H1 (cell line): ENCODE measurements around the gene AKR1C3. TPM values are rescaled to one million over a fixed set of nuclear protein-coding genes. Genes with fewer than 3 reads are reported as not detected.

Source experiments
- CTCF ChIA-PET: fragments of 300-600 bp; sonication (Branson Sonifier 250); formaldehyde crosslinking; loops from one replicate; lab custom pipeline; 2021; ENCODE audit not compliant: partially characterized antibody; lab: Charles Lee
- POLR2A ChIA-PET: fragments of 300-600 bp; sonication (Branson Sonifier 250); formaldehyde crosslinking; loops from one replicate; lab custom pipeline; 2021; ENCODE audit warnings: inconsistent platforms; ENCODE audit not compliant: partially characterized antibody; lab: Charles Lee
- DNase-seq, 2 experiments: peaks; one replicate each; pipeline versions ENCODE4 v3.0.0 to v3.0.0-alpha.2; 2010 to 2022; ENCODE audit warnings: low spot score in 2 of 2, low read depth in 1 of 2, mixed read lengths in 1 of 2
- FAIRE-seq: peaks from 2 replicates; lab custom pipeline; 2011; peaks lifted over from hg19 to GRCh38; lab: Jason Lieb, UNC
- H2AFZ ChIP-seq: 2 replicates; pipeline ENCODE4 v1.8.1; 2012; ENCODE audit warnings: low read length, inconsistent platforms
- H2AK5ac ChIP-seq: 2 replicates; pipeline ENCODE4 v1.6.1; 2013; ENCODE audit warnings: low read depth, low read length
- H2BK120ac ChIP-seq: replicated peaks from 2 replicates; pipeline ENCODE3; 2013; ENCODE audit warnings: low read depth, low read length, inconsistent platforms
- H2BK12ac ChIP-seq: 2 replicates; pipeline ENCODE4 v1.6.1; 2013; ENCODE audit warnings: low read depth, low read length
- H2BK15ac ChIP-seq: 2 replicates; pipeline ENCODE4 v1.6.1; 2013; ENCODE audit warnings: low read length
- H2BK20ac ChIP-seq: 2 replicates; pipeline ENCODE4 v1.6.1; 2013; ENCODE audit warnings: low read length
- H2BK5ac ChIP-seq: 2 replicates; pipeline ENCODE4 v1.6.1; 2013; ENCODE audit warnings: low read depth, low read length
- H3K14ac ChIP-seq: 2 replicates; pipeline ENCODE4 v1.6.1; 2013; ENCODE audit warnings: inconsistent platforms; ENCODE audit not compliant: insufficient read length
- H3K18ac ChIP-seq: 2 replicates; pipeline ENCODE4 v1.6.1; 2013; ENCODE audit warnings: low read length; ENCODE audit errors: extremely low read depth
- H3K23ac ChIP-seq: 2 replicates; pipeline ENCODE4 v1.6.1; 2013; ENCODE audit warnings: inconsistent platforms; ENCODE audit not compliant: insufficient read length
- H3K23me2 ChIP-seq: 2 replicates; pipeline ENCODE4 v1.6.1; 2013; ENCODE audit warnings: low read depth, low read length
- H3K27ac ChIP-seq: 2 replicates; pipeline ENCODE4 v1.6.1; 2011; ENCODE audit warnings: low read depth, low read length, inconsistent platforms
- H3K27me3 ChIP-seq, 4 experiments: replicated peaks in 1 of 4; 1 replicate in 1 of 4; 2 replicates in 3 of 4; pipeline versions ENCODE4 v1.6.1 to v1.8.1; 2011 to 2013; ENCODE audit warnings: low read length in 3 of 4, mild to moderate bottlenecking in 3 of 4, inconsistent platforms in 2 of 4, mixed read lengths in 2 of 4, moderate library complexity in 1 of 4; ENCODE audit not compliant: control insufficient read depth in 3 of 4, insufficient read depth in 3 of 4; ENCODE audit errors: extremely low read depth in 1 of 4
- H3K36me3 ChIP-seq, 4 experiments: 2 replicates each; pipeline versions ENCODE4 v1.6.1 to v1.8.1; 2011 to 2013; ENCODE audit warnings: mild to moderate bottlenecking in 4 of 4, low read length in 3 of 4, moderate library complexity in 2 of 4, control low read depth in 1 of 4, inconsistent platforms in 1 of 4; ENCODE audit not compliant: insufficient read depth in 4 of 4, control insufficient read depth in 2 of 4
- H3K4ac ChIP-seq: replicated peaks from 2 replicates; pipeline ENCODE3; 2013; ENCODE audit warnings: low read length, low read depth, mixed read lengths, inconsistent platforms; ENCODE audit not compliant: insufficient read length
- H3K4me1 ChIP-seq, 4 experiments: replicated peaks in 1 of 4; 1 replicate in 1 of 4; 2 replicates in 3 of 4; pipeline versions ENCODE4 v1.6.1 to v1.8.1; 2011 to 2013; ENCODE audit warnings: low read length in 3 of 4, inconsistent platforms in 2 of 4, mixed read lengths in 1 of 4; ENCODE audit not compliant: insufficient read depth in 4 of 4, control insufficient read depth in 3 of 4
- H3K4me2 ChIP-seq, 2 experiments: 2 replicates each; pipeline versions ENCODE4 v1.6.1 to v1.8.1; 2011 to 2013; ENCODE audit warnings: low read depth in 2 of 2, low read length in 2 of 2, control low read depth in 1 of 2, inconsistent platforms in 1 of 2, mild to moderate bottlenecking in 1 of 2; ENCODE audit not compliant: insufficient read depth in 1 of 2
- H3K4me3 ChIP-seq, 4 experiments: fragments of 200-600, 300-600 bp in 1 of 4; sonication (generic), shearing (Covaris generic), sonication (Bioruptor Twin) in 1 of 4; 2 replicates each; pipeline versions ENCODE4 v1.5.1 to v1.8.1; 2011 to 2016; ENCODE audit warnings: low read length in 4 of 4, low read depth in 3 of 4, control low read depth in 2 of 4, inconsistent platforms in 2 of 4, mild to moderate bottlenecking in 2 of 4, mixed read lengths in 1 of 4, moderate library complexity in 1 of 4; ENCODE audit not compliant: insufficient read depth in 2 of 4; ENCODE audit errors: extremely low read depth in 1 of 4
- H3K56ac ChIP-seq: replicated peaks from 2 replicates; pipeline ENCODE3; 2013; ENCODE audit warnings: low read depth, mild to moderate bottlenecking, mixed read lengths, low read length, inconsistent platforms; ENCODE audit not compliant: insufficient read length
- H3K79me1 ChIP-seq: 2 replicates; pipeline ENCODE4 v1.6.1; 2013; ENCODE audit warnings: low read depth, low read length, control low read depth
- H3K79me2 ChIP-seq, 2 experiments: 2 replicates each; pipeline versions ENCODE4 v1.6.1 to v1.8.1; 2012 to 2013; ENCODE audit warnings: low read length in 2 of 2, mild to moderate bottlenecking in 2 of 2, inconsistent platforms in 1 of 2; ENCODE audit not compliant: insufficient read depth in 2 of 2, control insufficient read depth in 1 of 2
- H3K9ac ChIP-seq, 4 experiments: replicated peaks in 1 of 4; 1 replicate in 1 of 4; 2 replicates in 3 of 4; pipeline versions ENCODE4 v1.6.1 to v1.8.1; 2011 to 2013; ENCODE audit warnings: low read depth in 3 of 4, low read length in 3 of 4, control low read depth in 2 of 4, mild to moderate bottlenecking in 2 of 4, moderate library complexity in 2 of 4, inconsistent platforms in 1 of 4; ENCODE audit errors: extremely low read depth in 1 of 4
- H3K9me3 ChIP-seq, 2 experiments: 2 replicates each; pipeline versions ENCODE4 v1.6.1 to v1.8.1; 2012 to 2013; ENCODE audit warnings: mild to moderate bottlenecking in 2 of 2, moderate library complexity in 2 of 2, control low read depth in 1 of 2, inconsistent platforms in 1 of 2, low read depth in 1 of 2, low read length in 1 of 2, mixed read lengths in 1 of 2; ENCODE audit not compliant: insufficient read depth in 2 of 2
- H4K20me1 ChIP-seq, 2 experiments: replicated peaks in 1 of 2; 2 replicates each; pipeline versions ENCODE3 to v1.8.1; 2011 to 2013; ENCODE audit warnings: inconsistent platforms in 2 of 2, low read length in 2 of 2, mild to moderate bottlenecking in 1 of 2; ENCODE audit not compliant: insufficient read depth in 2 of 2, control insufficient read depth in 1 of 2
- H4K5ac ChIP-seq: 2 replicates; pipeline ENCODE4 v1.6.1; 2013; ENCODE audit warnings: low read length, low read depth, mixed read lengths, inconsistent platforms; ENCODE audit not compliant: insufficient read length
- H4K8ac ChIP-seq: 2 replicates; pipeline ENCODE4 v1.8.0; 2013; ENCODE audit warnings: mild to moderate bottlenecking, moderate library complexity, low read length, inconsistent platforms; ENCODE audit not compliant: insufficient read depth; ENCODE audit errors: extremely low read depth
- H4K91ac ChIP-seq: replicated peaks from 2 replicates; pipeline ENCODE3; 2013; ENCODE audit warnings: low read length, mixed read lengths, inconsistent platforms; ENCODE audit not compliant: insufficient read length
- CEBPB ChIP-seq: IDR thresholded peaks from 2 replicates; pipeline ENCODE4 v1.6.1; 2012; ENCODE audit warnings: low read depth, low read length
- CHD1 ChIP-seq: IDR thresholded peaks from 2 replicates; pipeline ENCODE4 v1.6.1; 2012; ENCODE audit warnings: low read depth, low read length, improper control_type of control experiment
- CHD2 ChIP-seq: IDR thresholded peaks from 2 replicates; pipeline ENCODE4 v1.6.1; 2012; ENCODE audit warnings: low read length, improper control_type of control experiment
- EP300 ChIP-seq, 2 experiments: IDR thresholded peaks; 1 replicate in 1 of 2; 2 replicates in 1 of 2; pipeline ENCODE4 v1.6.1; 2011 to 2012; ENCODE audit warnings: low read depth in 2 of 2, low read length in 2 of 2, mild to moderate bottlenecking in 2 of 2, borderline replicate concordance in 1 of 2, inconsistent platforms in 1 of 2, moderate library complexity in 1 of 2
- EZH2 ChIP-seq: fragments of 200-600 bp; sonication (generic); IDR thresholded peaks from 2 replicates; pipeline ENCODE4 v1.7.1; 2012; ENCODE audit warnings: low read depth, mild to moderate bottlenecking, moderate library complexity, low read length, inconsistent platforms; ENCODE audit not compliant: severe bottlenecking
- GTF2F1 ChIP-seq: IDR thresholded peaks from 2 replicates; pipeline ENCODE4 v1.6.1; 2012; ENCODE audit warnings: low read depth, low read length, improper control_type of control experiment, borderline replicate concordance
- KDM1A ChIP-seq: fragments of 200-600, 300-600 bp; sonication (generic); IDR thresholded peaks from 2 replicates; pipeline ENCODE4 v1.7.1; 2016; ENCODE audit warnings: mild to moderate bottlenecking, low read length, borderline replicate concordance
- KDM4A ChIP-seq: IDR thresholded peaks from one replicate; pipeline ENCODE4 v1.7.1; 2012; ENCODE audit warnings: low read depth, mild to moderate bottlenecking, moderate library complexity, low read length, inconsistent platforms; ENCODE audit not compliant: severe bottlenecking
- KDM5A ChIP-seq: fragments of 200-600 bp; IDR thresholded peaks from 2 replicates; pipeline ENCODE4 v1.7.1; 2012; ENCODE audit warnings: mild to moderate bottlenecking, low read length, inconsistent platforms, mixed read lengths
- PHF8 ChIP-seq: fragments of 200-600 bp; sonication (generic); conservative IDR thresholded peaks from 2 replicates; pipeline ENCODE4 v1.7.1; 2012; ENCODE audit warnings: low read depth, mild to moderate bottlenecking, inconsistent platforms, low read length, moderate library complexity
- SIN3A ChIP-seq, 2 experiments: IDR thresholded peaks in 1 of 2; conservative IDR thresholded peaks in 1 of 2; 2 replicates each; pipeline ENCODE4 v1.6.1; 2011 to 2012; ENCODE audit warnings: low read length in 2 of 2, improper control_type of control experiment in 1 of 2, low read depth in 1 of 2, mild to moderate bottlenecking in 1 of 2
- SIX5 ChIP-seq: IDR thresholded peaks from 2 replicates; pipeline ENCODE4 v1.6.1; 2011; ENCODE audit warnings: mild to moderate bottlenecking, low read depth, low read length
- TAF1 ChIP-seq: IDR thresholded peaks from 2 replicates; pipeline ENCODE4 v1.6.1; 2011; ENCODE audit warnings: mild to moderate bottlenecking, low read depth, low read length
- WGBS, 2 experiments: shearing (Covaris generic) in 1 of 2; methylation state at CpG; one replicate each; pipeline versions ENCODE4 v1.1.6 to v1.1.7; 2013 to 2015; ENCODE audit warnings: low lambda C conversion rate in 2 of 2, mixed read lengths in 2 of 2, inconsistent platforms in 1 of 2, low coverage in 1 of 2, missing lambda C conversion rate in 1 of 2; ENCODE audit not compliant: insufficient replicate concordance in 2 of 2, insufficient coverage in 1 of 2, insufficient read length in 1 of 2; ENCODE audit errors: extremely low coverage in 1 of 2, missing lambda C conversion rate in 1 of 2; 5-methylcytosine and 5-hydroxymethylcytosine counted together
- polyA plus RNA-seq, 7 experiments: library from polyadenylated mRNA; depleted of rRNA in 3 of 7; stranded (reverse) in 5 of 7; unstranded in 2 of 7; fragments of >200 nt in 5 of 7; fragments of 200-250 nt in 2 of 7; gene quantifications; 1 replicate in 5 of 7; 2 replicates in 1 of 7; 4 replicates in 1 of 7; pipeline versions ENCODE4 v1.2.1 to v1.2.3, GENCODE V29; 2011 to 2013; ENCODE audit warnings: missing spikeins in 2 of 7, mixed read lengths in 2 of 7
- total RNA-seq: library from RNA; stranded (reverse); fragmentation: NEBNext Ultra II Directional; extraction: Animal tissue kit (Norgen Biotek cat#: 25700); gene quantifications from 2 replicates; pipeline ENCODE4 v1.2.1, GENCODE V29; 2021
- TF ChIP-seq, protein P1 (sequence below): IDR thresholded peaks from 2 replicates; pipeline ENCODE4 v1.6.1; 2011; ENCODE audit warnings: low read length, improper control_type of control experiment

The AKR1C3 gene
- total and polyA plus RNA-seq, 2 of the 8 experiments (the other 6 are each of a cell fraction or from before 2014, with no cell fraction given): 4.6 to 6.9 TPM

DNA sequence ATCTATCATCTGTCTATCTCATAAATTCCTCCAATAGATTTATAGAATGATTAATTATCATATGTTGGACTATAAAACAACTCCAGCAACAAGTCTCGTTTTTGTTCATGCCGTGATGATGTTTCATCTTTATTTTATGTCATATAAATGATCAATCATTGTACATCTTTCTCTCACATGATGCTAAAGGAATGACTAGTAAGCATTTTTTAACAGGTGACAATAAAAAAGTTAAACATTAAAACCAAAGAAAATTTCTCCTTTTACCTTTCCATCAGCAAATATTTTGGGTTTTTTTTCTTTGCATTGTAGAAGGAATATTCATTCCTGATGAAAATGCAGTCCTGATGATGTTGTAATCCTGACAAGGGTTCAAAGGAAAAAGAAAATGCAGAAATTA, 41.4 kb downstream of the AKR1C3 start:
- Histone ChIP-seq H3K79me1 (no peaks in the 10 kb centered on the region), H4K91ac (no peak overlapping the region), H4K5ac (no peak overlapping the region), H2AFZ (no peak overlapping the region), H4K20me1 (no peaks in the 10 kb centered on the region), H3K56ac (no peak overlapping the region), H3K27me3 (no peaks in the 10 kb centered on the region), H3K4ac (no peak overlapping the region), H2BK5ac (no peak overlapping the region), H3K9ac (no peak overlapping the region), H3K4me1 (no peaks in the 10 kb centered on the region), H3K27ac (no peak overlapping the region), H3K36me3 (no peaks in the 10 kb centered on the region), H3K23me2 (no peaks in the 10 kb centered on the region), H2BK12ac (no peak overlapping the region), H3K4me3 (no peak overlapping the region), H3K23ac (no peak overlapping the region), H3K9me3 (peaks cover 7 to 9% of the 10 kb centered on the region in 2 experiments; a peak in 2 of 4 replicates), H3K4me2 (no peak overlapping the region), H3K18ac (no peak overlapping the region), H2BK15ac (no peak overlapping the region), H2AK5ac (no peak overlapping the region), H3K79me2 (no peaks in the 10 kb centered on the region), H4K8ac (no peak overlapping the region), H2BK120ac (no peak overlapping the region), H2BK20ac (no peak overlapping the region), H3K14ac (no peak overlapping the region)
- ChIA-PET CTCF (no interaction called here), POLR2A (no interaction called here)
- no peak for FAIRE-seq
- 98% methylated on average over 2 of the region's 2 CpGs; no CpG with 5 or more reads in 1 of the 2 experiments for WGBS, 2 experiments
- no peak for DNase-seq
- no peak for TF ChIP-seq GTF2F1
- TF ChIP-seq EP300 (IDR thresholded peaks at IDR 0.05; ENCODE audit: borderline replicate concordance in 1 of 2, low read depth in 2 of 2, low read length in 2 of 2): no peak
- TF ChIP-seq KDM1A: no peak
- no peak for TF ChIP-seq SIN3A (conservative IDR thresholded peaks at IDR 0.05 in 1 of 2, IDR thresholded peaks at IDR 0.05 in 1 of 2; ENCODE audit: low read depth in 1 of 2, low read length in 2 of 2)
- no peak for TF ChIP-seq SIX5
- no peak for TF ChIP-seq TAF1
- no peak for TF ChIP-seq CHD2
- TF ChIP-seq CEBPB: no peak
- TF ChIP-seq CHD1: no peak
- TF ChIP-seq, protein P1, sequence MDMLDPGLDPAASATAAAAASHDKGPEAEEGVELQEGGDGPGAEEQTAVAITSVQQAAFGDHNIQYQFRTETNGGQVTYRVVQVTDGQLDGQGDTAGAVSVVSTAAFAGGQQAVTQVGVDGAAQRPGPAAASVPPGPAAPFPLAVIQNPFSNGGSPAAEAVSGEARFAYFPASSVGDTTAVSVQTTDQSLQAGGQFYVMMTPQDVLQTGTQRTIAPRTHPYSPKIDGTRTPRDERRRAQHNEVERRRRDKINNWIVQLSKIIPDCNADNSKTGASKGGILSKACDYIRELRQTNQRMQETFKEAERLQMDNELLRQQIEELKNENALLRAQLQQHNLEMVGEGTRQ: no peak
- TF ChIP-seq PHF8: no peak
- TF ChIP-seq EZH2: no peak
- no peak for TF ChIP-seq KDM4A
- no peak for TF ChIP-seq KDM5A
